WTC11 (cell line): ENCODE results near the gene GABRG3.

Experiments
- ETV6 ChIP-seq: sonication (generic); formaldehyde crosslinking; IDR thresholded peaks from 2 replicates; pipeline ENCODE4 v1.8.1; 2022; ENCODE audit warnings: mild to moderate bottlenecking, missing genetic modification reagents
- MYBL2 ChIP-seq: sonication (generic); formaldehyde crosslinking; IDR thresholded peaks from 2 replicates; pipeline ENCODE4 v1.8.1; 2023; ENCODE audit warnings: mild to moderate bottlenecking, moderate library complexity, missing genetic modification reagents
- NR1H2 ChIP-seq: sonication (generic); formaldehyde crosslinking; IDR thresholded peaks from 2 replicates; pipeline ENCODE4 v1.9.0; 2021; ENCODE audit warnings: mild to moderate bottlenecking, moderate library complexity, missing genetic modification reagents
- RELA ChIP-seq: sonication (generic); formaldehyde crosslinking; IDR thresholded peaks from 2 replicates; pipeline ENCODE4 v1.8.1; 2022; ENCODE audit warnings: missing genetic modification reagents, mild to moderate bottlenecking, borderline replicate concordance
- ZNF263 ChIP-seq: sonication (generic); formaldehyde crosslinking; IDR thresholded peaks from 2 replicates; pipeline ENCODE4 v1.8.1; 2022; ENCODE audit warnings: low read depth, mild to moderate bottlenecking, moderate library complexity, missing genetic modification reagents
- TF ChIP-seq, protein P1 (sequence below): sonication (generic); formaldehyde crosslinking; IDR thresholded peaks from 2 replicates; pipeline ENCODE4 v1.8.1; 2023; ENCODE audit warnings: mild to moderate bottlenecking, moderate library complexity, missing genetic modification reagents
- TF ChIP-seq, protein P2 (sequence below): sonication (generic); formaldehyde crosslinking; IDR thresholded peaks from 2 replicates; pipeline ENCODE4 v1.8.0; 2022; ENCODE audit warnings: mild to moderate bottlenecking, missing genetic modification reagents
- TF ChIP-seq, protein P3 (sequence below): fragments of 200-600 bp; IDR thresholded peaks from 2 replicates; pipeline ENCODE4 v1.8.0; 2022; ENCODE audit warnings: antibody characterized with exemption
- TF ChIP-seq, protein P4 (sequence below): sonication (generic); formaldehyde crosslinking; IDR thresholded peaks from 2 replicates; pipeline ENCODE4 v1.8.0; 2023; ENCODE audit warnings: missing genetic modification reagents, mild to moderate bottlenecking, borderline replicate concordance
- TF ChIP-seq, protein P5 (sequence below): sonication (generic); formaldehyde crosslinking; IDR thresholded peaks from 2 replicates; pipeline ENCODE4 v1.8.1; 2023; ENCODE audit warnings: mild to moderate bottlenecking, missing genetic modification reagents, moderate library complexity

DNA sequence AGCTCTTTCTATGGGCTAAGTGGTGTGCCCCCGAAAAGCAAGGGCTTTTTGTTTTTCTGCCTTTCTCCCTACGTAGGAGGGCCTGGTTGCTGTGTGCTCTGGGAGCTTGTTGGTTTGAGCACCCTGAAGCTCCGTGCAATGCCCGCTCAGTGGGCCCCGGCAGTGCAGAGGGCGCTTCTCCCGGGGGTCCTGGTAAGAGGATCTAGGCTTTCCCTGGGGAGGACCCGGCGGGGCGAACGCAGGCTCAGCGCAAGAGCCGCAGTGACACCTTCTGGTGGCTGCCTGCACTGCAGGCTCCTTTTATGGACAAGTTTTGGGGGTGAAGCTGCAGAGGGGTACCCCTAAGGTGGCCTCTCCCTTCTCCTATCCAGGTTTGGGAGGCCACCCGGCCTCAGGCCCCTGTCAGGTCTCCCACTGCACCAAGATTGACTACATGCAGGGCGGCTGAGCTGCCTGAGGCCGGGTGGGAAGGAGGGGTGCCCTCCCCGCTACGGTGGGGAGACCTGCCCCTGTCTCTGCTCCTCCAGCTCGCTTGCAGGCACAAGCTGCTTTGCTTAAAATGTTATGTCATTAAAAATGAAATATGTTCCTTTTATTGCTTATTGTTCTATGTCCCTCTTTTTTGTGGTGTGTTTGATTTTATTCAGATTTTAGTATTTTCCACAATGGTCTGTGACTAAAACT is 387.9 kb downstream of the GABRG3 start:
- TF ChIP-seq, protein P1, sequence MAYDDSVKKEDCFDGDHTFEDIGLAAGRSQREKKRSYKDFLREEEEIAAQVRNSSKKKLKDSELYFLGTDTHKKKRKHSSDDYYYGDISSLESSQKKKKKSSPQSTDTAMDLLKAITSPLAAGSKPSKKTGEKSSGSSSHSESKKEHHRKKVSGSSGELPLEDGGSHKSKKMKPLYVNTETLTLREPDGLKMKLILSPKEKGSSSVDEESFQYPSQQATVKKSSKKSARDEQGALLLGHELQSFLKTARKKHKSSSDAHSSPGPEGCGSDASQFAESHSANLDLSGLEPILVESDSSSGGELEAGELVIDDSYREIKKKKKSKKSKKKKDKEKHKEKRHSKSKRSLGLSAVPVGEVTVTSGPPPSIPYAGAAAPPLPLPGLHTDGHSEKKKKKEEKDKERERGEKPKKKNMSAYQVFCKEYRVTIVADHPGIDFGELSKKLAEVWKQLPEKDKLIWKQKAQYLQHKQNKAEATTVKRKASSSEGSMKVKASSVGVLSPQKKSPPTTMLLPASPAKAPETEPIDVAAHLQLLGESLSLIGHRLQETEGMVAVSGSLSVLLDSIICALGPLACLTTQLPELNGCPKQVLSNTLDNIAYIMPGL, result no peak
- TF ChIP-seq, protein P2, sequence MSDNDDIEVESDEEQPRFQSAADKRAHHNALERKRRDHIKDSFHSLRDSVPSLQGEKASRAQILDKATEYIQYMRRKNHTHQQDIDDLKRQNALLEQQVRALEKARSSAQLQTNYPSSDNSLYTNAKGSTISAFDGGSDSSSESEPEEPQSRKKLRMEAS (CRISPR knock-in tag), result no peak
- no peak for TF ChIP-seq MYBL2
- TF ChIP-seq, protein P3, sequence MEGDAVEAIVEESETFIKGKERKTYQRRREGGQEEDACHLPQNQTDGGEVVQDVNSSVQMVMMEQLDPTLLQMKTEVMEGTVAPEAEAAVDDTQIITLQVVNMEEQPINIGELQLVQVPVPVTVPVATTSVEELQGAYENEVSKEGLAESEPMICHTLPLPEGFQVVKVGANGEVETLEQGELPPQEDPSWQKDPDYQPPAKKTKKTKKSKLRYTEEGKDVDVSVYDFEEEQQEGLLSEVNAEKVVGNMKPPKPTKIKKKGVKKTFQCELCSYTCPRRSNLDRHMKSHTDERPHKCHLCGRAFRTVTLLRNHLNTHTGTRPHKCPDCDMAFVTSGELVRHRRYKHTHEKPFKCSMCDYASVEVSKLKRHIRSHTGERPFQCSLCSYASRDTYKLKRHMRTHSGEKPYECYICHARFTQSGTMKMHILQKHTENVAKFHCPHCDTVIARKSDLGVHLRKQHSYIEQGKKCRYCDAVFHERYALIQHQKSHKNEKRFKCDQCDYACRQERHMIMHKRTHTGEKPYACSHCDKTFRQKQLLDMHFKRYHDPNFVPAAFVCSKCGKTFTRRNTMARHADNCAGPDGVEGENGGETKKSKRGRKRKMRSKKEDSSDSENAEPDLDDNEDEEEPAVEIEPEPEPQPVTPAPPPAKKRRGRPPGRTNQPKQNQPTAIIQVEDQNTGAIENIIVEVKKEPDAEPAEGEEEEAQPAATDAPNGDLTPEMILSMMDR, result peak; percentile 94
- TF ChIP-seq ETV6, result no peak
- TF ChIP-seq ZNF263 (CRISPR knock-in tag), result no peak
- TF ChIP-seq, protein P4, sequence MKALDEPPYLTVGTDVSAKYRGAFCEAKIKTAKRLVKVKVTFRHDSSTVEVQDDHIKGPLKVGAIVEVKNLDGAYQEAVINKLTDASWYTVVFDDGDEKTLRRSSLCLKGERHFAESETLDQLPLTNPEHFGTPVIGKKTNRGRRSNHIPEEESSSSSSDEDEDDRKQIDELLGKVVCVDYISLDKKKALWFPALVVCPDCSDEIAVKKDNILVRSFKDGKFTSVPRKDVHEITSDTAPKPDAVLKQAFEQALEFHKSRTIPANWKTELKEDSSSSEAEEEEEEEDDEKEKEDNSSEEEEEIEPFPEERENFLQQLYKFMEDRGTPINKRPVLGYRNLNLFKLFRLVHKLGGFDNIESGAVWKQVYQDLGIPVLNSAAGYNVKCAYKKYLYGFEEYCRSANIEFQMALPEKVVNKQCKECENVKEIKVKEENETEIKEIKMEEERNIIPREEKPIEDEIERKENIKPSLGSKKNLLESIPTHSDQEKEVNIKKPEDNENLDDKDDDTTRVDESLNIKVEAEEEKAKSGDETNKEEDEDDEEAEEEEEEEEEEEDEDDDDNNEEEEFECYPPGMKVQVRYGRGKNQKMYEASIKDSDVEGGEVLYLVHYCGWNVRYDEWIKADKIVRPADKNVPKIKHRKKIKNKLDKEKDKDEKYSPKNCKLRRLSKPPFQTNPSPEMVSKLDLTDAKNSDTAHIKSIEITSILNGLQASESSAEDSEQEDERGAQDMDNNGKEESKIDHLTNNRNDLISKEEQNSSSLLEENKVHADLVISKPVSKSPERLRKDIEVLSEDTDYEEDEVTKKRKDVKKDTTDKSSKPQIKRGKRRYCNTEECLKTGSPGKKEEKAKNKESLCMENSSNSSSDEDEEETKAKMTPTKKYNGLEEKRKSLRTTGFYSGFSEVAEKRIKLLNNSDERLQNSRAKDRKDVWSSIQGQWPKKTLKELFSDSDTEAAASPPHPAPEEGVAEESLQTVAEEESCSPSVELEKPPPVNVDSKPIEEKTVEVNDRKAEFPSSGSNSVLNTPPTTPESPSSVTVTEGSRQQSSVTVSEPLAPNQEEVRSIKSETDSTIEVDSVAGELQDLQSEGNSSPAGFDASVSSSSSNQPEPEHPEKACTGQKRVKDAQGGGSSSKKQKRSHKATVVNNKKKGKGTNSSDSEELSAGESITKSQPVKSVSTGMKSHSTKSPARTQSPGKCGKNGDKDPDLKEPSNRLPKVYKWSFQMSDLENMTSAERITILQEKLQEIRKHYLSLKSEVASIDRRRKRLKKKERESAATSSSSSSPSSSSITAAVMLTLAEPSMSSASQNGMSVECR (CRISPR knock-in tag), result no peak
- TF ChIP-seq RELA (CRISPR knock-in tag), result no peak
- TF ChIP-seq, protein P5, sequence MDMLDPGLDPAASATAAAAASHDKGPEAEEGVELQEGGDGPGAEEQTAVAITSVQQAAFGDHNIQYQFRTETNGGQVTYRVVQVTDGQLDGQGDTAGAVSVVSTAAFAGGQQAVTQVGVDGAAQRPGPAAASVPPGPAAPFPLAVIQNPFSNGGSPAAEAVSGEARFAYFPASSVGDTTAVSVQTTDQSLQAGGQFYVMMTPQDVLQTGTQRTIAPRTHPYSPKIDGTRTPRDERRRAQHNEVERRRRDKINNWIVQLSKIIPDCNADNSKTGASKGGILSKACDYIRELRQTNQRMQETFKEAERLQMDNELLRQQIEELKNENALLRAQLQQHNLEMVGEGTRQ (CRISPR knock-in tag), result no peak
- no peak for TF ChIP-seq NR1H2 (CRISPR knock-in tag)
